ENCODE data around the gene MTMR3. TPM values are rescaled to one million over a fixed set of nuclear protein-coding genes. Genes with fewer than 3 reads are reported as not detected.
"Not testable (repeated sequence)": the region's sequence is repeated elsewhere in the genome, so short reads cannot be mapped to it uniquely, and the experiment has no call there.

The MTMR3 gene
- 16.3 and 19.5 TPM in 2 replicates for total RNA-seq (2014; rRNA removed; shearing (Covaris generic))

DNA sequence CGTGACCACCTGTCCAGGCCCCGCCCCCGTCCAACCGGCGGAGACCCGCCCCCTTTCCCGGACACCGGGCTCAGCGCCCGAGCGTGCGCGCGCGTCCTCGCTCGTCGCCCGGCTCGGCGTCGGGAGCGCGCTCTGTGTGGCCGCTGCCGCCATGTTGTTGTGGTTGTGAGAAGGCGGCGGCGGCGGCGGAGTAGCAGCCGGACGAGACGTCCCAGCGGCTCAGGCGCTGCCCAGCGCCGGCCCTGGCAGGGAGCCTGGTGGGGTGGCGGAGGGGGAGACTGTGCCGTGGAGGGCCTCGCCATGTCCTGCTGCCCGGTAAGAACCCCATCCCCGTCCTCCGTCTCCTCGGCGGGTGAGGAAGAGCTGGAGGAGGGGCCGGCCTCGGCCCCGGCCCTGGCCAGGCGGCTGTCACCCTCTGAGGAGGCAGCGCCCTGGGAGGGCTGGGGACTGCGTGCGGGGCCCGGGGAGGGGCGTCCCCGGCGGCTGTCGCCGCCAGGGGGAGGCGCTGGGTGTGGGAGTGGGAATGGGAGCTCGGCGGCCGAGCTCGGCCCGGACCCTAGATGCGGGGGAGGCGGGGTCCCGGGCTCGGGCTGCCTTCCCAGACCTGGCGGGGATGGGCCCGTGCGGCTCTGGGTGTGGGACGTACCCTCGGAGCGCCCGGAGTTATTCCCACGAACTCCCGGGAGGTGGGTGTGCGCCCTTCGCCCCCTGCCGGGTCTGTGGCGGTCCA lies at the start of gene MTMR3:
MTMR3 (plus strand) TSS at position 130 of the 730 bp plus-strand sequence. CDS start 87,886 bp downstream, outside the sequence.
- Histone ChIP-seq H3K4me1 (no peaks in the 10 kb centered on the region), H3K27me3 (no peaks in the 10 kb centered on the region), H3K4me3 (peak within 1 kb of the TSS; percentile 99), H3K9me3 (replicated peaks) (no peaks in the 10 kb centered on the region), H3K36me3 (no peaks in the 10 kb centered on the region), H3K27ac (peak within 1 kb of the TSS; percentile 90)
- DNase-seq: peak; percentile 91 to 92

- no peaks in the 10 kb centered on the region for H3K27me3 ChIP-seq
- no peak for DNase-seq
- no peak overlapping the region for H3K27ac ChIP-seq
- peaks cover under 1% of the 10 kb centered on the region; the same call in 1 of the 2 replicates for H3K4me1 ChIP-seq
- peaks cover 3% of the 10 kb centered on the region for H3K36me3 ChIP-seq
- no peak overlapping the region for H3K4me3 ChIP-seq
- no peaks in the 10 kb centered on the region for H3K9me3 ChIP-seq (replicated peaks)
Measured at GRCh38 chr22:29833392-29833965, 49.5 kb upstream of the MTMR3 start.

DNA sequence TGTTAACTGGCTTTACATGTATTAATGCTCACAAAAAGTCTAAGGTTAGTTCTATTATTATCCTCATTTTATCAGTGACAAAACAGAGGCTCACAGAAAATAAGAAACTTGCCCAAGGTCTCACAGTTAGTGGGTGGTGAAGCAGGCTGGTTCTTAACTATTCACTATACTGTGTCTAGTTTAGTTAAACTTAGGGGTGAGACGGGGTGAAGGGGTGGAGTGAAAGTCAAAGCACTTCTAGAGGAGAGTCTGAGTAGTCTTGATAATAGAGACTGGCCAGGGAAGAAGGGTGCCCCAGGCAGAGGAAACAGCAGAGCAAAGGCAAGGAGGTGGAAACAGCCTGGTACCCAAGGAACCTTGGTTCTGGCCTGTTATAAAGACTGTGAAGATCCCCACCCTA lies 48.9 kb upstream of the MTMR3 start:
- Histone ChIP-seq H3K27me3 (no peaks in the 10 kb centered on the region), H3K4me1 (peaks cover 4% of the 10 kb centered on the region; the same call in 1 of the 2 replicates)

GRCh38 chr22:29836791-29837370 lies 46.1 kb upstream of the MTMR3 start:
- H3K4me3 ChIP-seq; H3K36me3 ChIP-seq; DNase-seq; H3K27me3 ChIP-seq; H3K9me3 ChIP-seq (replicated peaks); H3K4me1 ChIP-seq; H3K27ac ChIP-seq: not testable (repeated sequence)

More for the DNA sequence above, 48.9 kb upstream of the MTMR3 start:
- Histone ChIP-seq H3K9me3 (replicated peaks) (no peaks in the 10 kb centered on the region), H3K27ac (no peak overlapping the region), H3K4me3 (no peak overlapping the region), H3K36me3 (peaks cover 3% of the 10 kb centered on the region)
- no peak for DNase-seq

DNA sequence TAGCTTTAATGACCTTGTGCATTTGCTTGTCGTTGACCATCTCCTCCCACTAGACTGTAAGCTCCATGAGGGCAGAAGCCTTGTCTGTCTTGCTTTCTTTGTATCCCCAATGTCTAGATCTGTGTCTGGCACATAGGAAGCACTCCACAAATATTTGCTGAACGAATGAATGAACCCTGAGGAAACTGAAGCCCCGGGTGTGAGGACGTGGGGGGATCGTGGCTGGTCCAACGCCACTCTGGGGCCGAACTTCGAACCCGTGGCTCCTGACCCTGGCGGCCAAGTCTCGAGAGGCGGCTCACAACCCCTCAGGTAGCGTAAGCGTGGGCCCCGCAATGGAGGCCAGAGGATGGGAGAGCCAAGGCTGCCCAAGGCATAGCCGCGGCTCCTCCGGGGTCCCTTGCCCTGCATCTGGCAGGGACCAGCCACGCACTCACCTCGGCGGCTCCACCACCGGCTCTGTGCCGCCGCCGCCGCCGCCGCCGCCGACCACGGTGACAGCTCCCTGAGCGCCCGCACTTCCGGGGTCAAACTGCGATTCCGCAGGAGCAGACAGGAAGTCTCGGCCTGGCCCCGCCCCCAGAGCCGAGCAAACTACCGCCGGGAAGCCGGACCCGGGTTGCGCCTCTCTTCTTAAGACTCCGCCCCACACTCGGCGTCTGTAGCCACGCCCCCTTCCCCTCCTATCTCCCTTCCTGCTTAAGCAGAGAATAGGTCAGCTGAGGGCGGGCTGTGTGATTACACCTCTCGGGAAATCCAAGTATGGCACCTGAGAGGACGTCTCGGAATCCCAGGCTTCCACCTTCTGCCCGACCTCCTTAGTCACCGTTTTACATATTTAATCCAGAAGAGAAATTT lies 45.0 kb upstream of the MTMR3 start, which contains the start of gene ASCC2:
ASCC2 (minus strand) TSS at position 534 of the 858 bp plus-strand sequence. CDS start 5,949 bp downstream, outside the sequence.
- DNase-seq: peak; percentile 98
- Histone ChIP-seq H3K9me3 (replicated peaks) (no peaks in the 10 kb centered on the region), H3K27me3 (no peaks in the 10 kb centered on the region), H3K36me3 (no peaks in the 10 kb centered on the region), H3K27ac (peak within 1 kb of the TSS; percentile 13; the same call in 1 of the 2 replicates), H3K4me1 (peaks cover 4% of the 10 kb centered on the region; the same call in 1 of the 2 replicates), H3K4me3 (peak within 1 kb of the TSS; percentile 70)

GRCh38 chr22:29838599-29838956 lies 44.4 kb upstream of the MTMR3 start:
- peak overlapping the region; percentile 70 for H3K4me3 ChIP-seq
- H3K4me1 ChIP-seq: peaks cover 4% of the 10 kb centered on the region; the same call in 1 of the 2 replicates
- H3K9me3 ChIP-seq (replicated peaks): no peaks in the 10 kb centered on the region
- H3K36me3 ChIP-seq: no peaks in the 10 kb centered on the region
- H3K27me3 ChIP-seq: no peaks in the 10 kb centered on the region
- H3K27ac ChIP-seq: peak overlapping the region; percentile 13; the same call in 1 of the 2 replicates
- DNase-seq: no peak

GRCh38 chr22:29839039-29839438 lies 43.9 kb upstream of the MTMR3 start:
- H3K9me3 ChIP-seq (replicated peaks): no peaks in the 10 kb centered on the region
- H3K27me3 ChIP-seq: no peaks in the 10 kb centered on the region
- no peak for DNase-seq
- H3K27ac ChIP-seq: no peak overlapping the region
- peaks cover 4% of the 10 kb centered on the region; the same call in 1 of the 2 replicates for H3K4me1 ChIP-seq
- H3K4me3 ChIP-seq: no peak overlapping the region
- H3K36me3 ChIP-seq: no peaks in the 10 kb centered on the region

GRCh38 chr22:29840498-29840897 lies 42.5 kb upstream of the MTMR3 start:
- Histone ChIP-seq H3K36me3 (no peaks in the 10 kb centered on the region), H3K27ac (no peak overlapping the region), H3K27me3 (no peaks in the 10 kb centered on the region), H3K9me3 (replicated peaks) (no peaks in the 10 kb centered on the region), H3K4me1 (peaks cover 4% of the 10 kb centered on the region; the same call in 1 of the 2 replicates), H3K4me3 (no peak overlapping the region)
- DNase-seq: no peak

DNA sequence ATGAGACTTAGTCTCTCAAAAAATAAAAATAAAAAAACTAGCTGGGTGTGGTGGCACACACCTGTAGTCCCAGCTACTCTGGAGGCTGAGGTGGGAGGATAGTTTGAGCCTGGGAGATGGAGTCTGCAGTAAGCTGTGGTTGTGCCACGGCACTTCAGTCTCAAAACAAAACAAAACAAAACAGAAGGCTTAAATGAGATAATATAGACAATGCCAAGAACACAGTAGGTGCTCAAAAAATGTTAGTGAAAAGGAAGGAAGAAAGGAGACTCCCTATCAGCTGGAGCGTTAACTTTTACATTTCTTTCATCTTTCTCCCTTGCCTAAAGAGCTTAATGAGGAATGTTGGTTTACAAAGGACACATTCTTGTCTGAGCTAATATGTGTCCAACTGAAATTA lies 40.8 kb upstream of the MTMR3 start:
- Histone ChIP-seq H3K9me3 (replicated peaks) (no peaks in the 10 kb centered on the region), H3K4me1 (peaks cover 4% of the 10 kb centered on the region; the same call in 1 of the 2 replicates), H3K4me3 (no peak overlapping the region), H3K27me3 (no peaks in the 10 kb centered on the region), H3K36me3 (no peaks in the 10 kb centered on the region), H3K27ac (no peak overlapping the region)
- no peak for DNase-seq

- no peak overlapping the region for H3K27ac ChIP-seq
- no peaks in the 10 kb centered on the region for H3K27me3 ChIP-seq
- no peaks in the 10 kb centered on the region for H3K36me3 ChIP-seq
- DNase-seq: no peak
- H3K4me3 ChIP-seq: no peak overlapping the region
- peaks cover 4% of the 10 kb centered on the region; the same call in 1 of the 2 replicates for H3K4me1 ChIP-seq
- H3K9me3 ChIP-seq (replicated peaks): no peaks in the 10 kb centered on the region
Measured at GRCh38 chr22:29842740-29843139, 40.2 kb upstream of the MTMR3 start.

DNA sequence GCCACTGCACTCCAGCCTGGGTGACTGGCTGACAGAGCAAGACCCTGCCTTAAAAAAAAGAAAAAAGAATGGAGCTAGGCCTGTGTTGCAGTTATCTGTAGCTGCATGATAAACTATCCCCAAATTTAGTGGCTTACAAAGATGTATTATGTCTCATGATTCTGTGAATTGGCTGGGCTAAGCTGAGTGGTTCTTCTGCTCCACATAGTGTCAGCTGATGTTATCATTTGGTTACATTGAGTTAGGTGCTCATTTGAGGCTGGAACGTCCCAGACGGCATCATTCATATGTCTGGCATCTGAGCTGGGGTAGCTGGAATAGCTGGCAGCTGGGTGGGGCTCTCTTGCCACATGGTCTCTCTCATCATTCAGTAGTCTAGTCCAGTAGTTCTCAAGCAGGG lies 36.7 kb upstream of the MTMR3 start:
- Histone ChIP-seq H3K36me3 (no peaks in the 10 kb centered on the region), H3K27ac (no peak overlapping the region), H3K27me3 (no peaks in the 10 kb centered on the region), H3K4me3 (no peak overlapping the region), H3K9me3 (replicated peaks) (no peaks in the 10 kb centered on the region), H3K4me1 (peaks cover 8% of the 10 kb centered on the region; the same call in 1 of the 2 replicates)
- DNase-seq: no peak

DNA sequence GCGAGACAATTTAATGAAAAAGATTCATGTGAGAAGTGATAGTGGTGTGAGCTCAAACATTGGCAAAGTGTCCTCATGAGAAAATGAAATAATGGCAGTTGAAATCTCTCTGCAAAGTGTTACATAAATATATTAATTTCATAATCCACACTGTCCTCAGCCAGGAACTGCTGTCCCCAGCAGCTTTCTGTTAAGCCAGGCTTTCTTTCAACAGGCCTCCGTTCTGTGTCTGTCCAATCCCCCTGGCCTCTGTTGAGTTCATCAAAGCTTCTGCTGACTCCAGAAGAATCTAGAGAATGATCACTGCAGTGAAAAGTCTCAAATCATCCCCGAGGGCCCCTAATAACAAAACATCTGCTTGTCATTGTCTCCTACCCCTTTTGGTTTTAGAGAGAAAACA lies 34.9 kb upstream of the MTMR3 start:
- Histone ChIP-seq H3K27me3 (no peaks in the 10 kb centered on the region), H3K27ac (no peak overlapping the region), H3K4me3 (no peak overlapping the region), H3K4me1 (peaks cover 8% of the 10 kb centered on the region; the same call in 1 of the 2 replicates), H3K9me3 (replicated peaks) (no peaks in the 10 kb centered on the region), H3K36me3 (no peaks in the 10 kb centered on the region)
- DNase-seq: no peak

DNA sequence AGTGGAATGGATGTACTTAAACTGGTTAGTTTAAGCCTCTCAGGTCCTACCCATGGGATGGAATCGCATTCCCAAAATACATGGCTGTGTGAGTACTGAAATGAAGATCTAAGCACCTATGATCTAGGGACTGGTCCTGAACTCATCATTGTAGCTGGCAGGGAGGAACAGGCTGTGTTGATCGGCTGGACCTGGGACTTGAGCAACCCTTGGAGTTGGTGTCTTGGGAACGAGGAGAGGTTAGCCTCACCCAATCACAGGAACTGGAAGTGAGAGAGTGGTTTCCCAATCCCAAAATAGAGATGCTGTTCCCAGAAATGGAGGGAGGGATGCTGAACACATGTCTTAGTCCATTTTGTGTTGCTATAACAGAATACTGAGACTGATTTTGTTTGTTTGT lies 28.5 kb upstream of the MTMR3 start:
- Histone ChIP-seq H3K9me3 (replicated peaks) (no peaks in the 10 kb centered on the region), H3K27ac (no peak overlapping the region), H3K4me3 (no peak overlapping the region), H3K36me3 (no peaks in the 10 kb centered on the region), H3K4me1 (peaks cover 5% of the 10 kb centered on the region; the same call in 1 of the 2 replicates), H3K27me3 (no peaks in the 10 kb centered on the region)
- DNase-seq: no peak

DNA sequence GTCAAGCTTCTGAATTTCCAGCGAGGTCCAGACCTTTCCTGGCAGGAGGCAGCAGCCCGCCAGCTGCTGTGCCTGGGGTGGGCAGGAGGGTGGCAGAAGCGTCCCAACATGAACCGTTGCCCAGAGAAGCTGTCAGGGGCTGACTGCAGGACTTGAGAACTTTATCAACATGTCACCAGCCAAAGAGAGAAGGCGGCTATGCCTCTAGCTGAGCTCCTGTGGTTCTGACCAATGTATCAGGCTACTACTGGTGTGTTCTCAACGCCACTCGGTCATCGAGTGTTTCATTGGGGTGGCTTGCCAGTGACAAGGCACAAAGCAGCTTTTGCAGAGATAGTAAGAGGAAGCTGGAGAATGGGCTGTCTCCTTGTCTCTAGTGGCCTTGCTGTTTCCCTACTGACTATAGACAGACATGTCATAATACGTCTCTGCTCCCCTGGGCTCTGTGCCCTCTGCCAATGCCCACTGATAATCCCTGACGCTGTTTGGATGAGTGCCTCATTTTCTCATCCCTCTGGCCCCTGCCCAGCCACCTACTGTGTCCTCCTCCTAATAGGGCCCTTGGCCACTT lies 27.3 kb upstream of the MTMR3 start:
- Histone ChIP-seq H3K36me3 (no peaks in the 10 kb centered on the region), H3K27ac (no peak overlapping the region), H3K4me3 (no peak overlapping the region), H3K4me1 (no peaks in the 10 kb centered on the region), H3K27me3 (no peaks in the 10 kb centered on the region), H3K9me3 (replicated peaks) (no peaks in the 10 kb centered on the region)
- DNase-seq: no peak
